OCI-LY1 (cell line): ENCODE results near the gene MXI1.

Experiments used
- H2AFZ ChIP-seq: fragments of 200-600 bp; sonication (generic), shearing (Covaris generic); 2 replicates; pipeline ENCODE4 v1.6.0; 2014; ENCODE audit warnings: antibody characterized with exemption, mild to moderate bottlenecking, low read length
- H3F3A ChIP-seq: fragments of 200-600 bp; sonication (generic), shearing (Covaris generic); 2 replicates; pipeline ENCODE4 v1.6.0; 2014; ENCODE audit warnings: mild to moderate bottlenecking, antibody characterized with exemption, low read length, moderate library complexity; ENCODE audit not compliant: insufficient read depth
- H3K27ac ChIP-seq: fragments of 200-600 bp; sonication (generic); 2 replicates; pipeline ENCODE4 v1.5.1; 2014; ENCODE audit warnings: low read length, mixed run types, mild to moderate bottlenecking, low read depth; ENCODE audit not compliant: poor library complexity, severe bottlenecking
- H3K27me3 ChIP-seq: fragments of 200-600 bp; sonication (generic); 2 replicates; pipeline ENCODE4 v1.6.0; 2014; ENCODE audit warnings: antibody characterized with exemption, mild to moderate bottlenecking, low read length, moderate library complexity; ENCODE audit not compliant: insufficient read depth
- H3K36me3 ChIP-seq: fragments of 200-600 bp; sonication (generic); 2 replicates; pipeline ENCODE4 v1.6.1; 2014; ENCODE audit warnings: mild to moderate bottlenecking, antibody characterized with exemption, low read length, moderate library complexity, mixed read lengths; ENCODE audit not compliant: insufficient read depth
- H3K4me1 ChIP-seq: fragments of 200-600 bp; sonication (generic); 2 replicates; pipeline ENCODE4 v1.5.1; 2014; ENCODE audit warnings: mild to moderate bottlenecking, low read length, moderate library complexity; ENCODE audit not compliant: insufficient read depth, severe bottlenecking
- H3K4me2 ChIP-seq: fragments of 200-600 bp; sonication (generic), shearing (Covaris generic); 2 replicates; pipeline ENCODE4 v1.6.1; 2014; ENCODE audit warnings: low read length
- H3K4me3 ChIP-seq: fragments of 200-600 bp; sonication (generic); 2 replicates; pipeline ENCODE4 v1.5.1; 2014; ENCODE audit warnings: low read length, low read depth, mild to moderate bottlenecking, mixed read lengths; ENCODE audit not compliant: poor library complexity, severe bottlenecking
- H3K79me2 ChIP-seq: fragments of 200-600 bp; shearing (Covaris generic); 2 replicates; pipeline ENCODE4 v1.6.1; 2016; ENCODE audit warnings: mixed run types, low read length, mixed read lengths; ENCODE audit not compliant: insufficient read depth
- H3K9ac ChIP-seq: fragments of 200-600 bp; sonication (generic), shearing (Covaris generic); 2 replicates; pipeline ENCODE4 v1.6.1; 2014; ENCODE audit warnings: mild to moderate bottlenecking, low read length, mixed read lengths
- H3K9me2 ChIP-seq: fragments of 200-600 bp; sonication (generic), shearing (Covaris generic); 2 replicates; pipeline ENCODE4 v1.6.1; 2014; ENCODE audit warnings: low read depth, mild to moderate bottlenecking, low read length, mixed read lengths
- H3K9me3 ChIP-seq: fragments of 200-600 bp; shearing (Covaris generic); 2 replicates; pipeline ENCODE4 v1.6.1; 2014; ENCODE audit warnings: low read length, mixed read lengths
- H4K20me1 ChIP-seq: fragments of 200-600 bp; sonication (generic), shearing (Covaris generic); 2 replicates; pipeline ENCODE4 v1.6.0; 2016; ENCODE audit warnings: mild to moderate bottlenecking, low read length; ENCODE audit not compliant: insufficient read depth
- EZH2 ChIP-seq: fragments of 200-600 bp; sonication (generic), shearing (Covaris generic); IDR thresholded peaks from 2 replicates; pipeline ENCODE4 v1.8.0; 2017; ENCODE audit warnings: borderline replicate concordance, mixed run types, mild to moderate bottlenecking, antibody characterized with exemption, low read length, moderate library complexity, mixed read lengths
- TF ChIP-seq, protein P1 (sequence below): fragments of 200-600 bp; sonication (generic), shearing (Covaris generic); IDR thresholded peaks from 2 replicates; pipeline ENCODE4 v1.5.1; 2017; ENCODE audit warnings: mild to moderate bottlenecking, antibody characterized with exemption, low read length, moderate library complexity, mixed read lengths

The MXI1 gene

GRCh38 chr10:110324805-110325280 is 117.4 kb downstream of the MXI1 start:
- Histone ChIP-seq H3K4me3 (no peak overlapping the region), H3K4me2 (no peak overlapping the region), H3K9me3 (no peaks in the 10 kb centered on the region), H3K9ac (no peak overlapping the region), H3K4me1 (no peaks in the 10 kb centered on the region), H3K27ac (no peak overlapping the region), H3K79me2 (no peaks in the 10 kb centered on the region), H3K27me3 (no peaks in the 10 kb centered on the region), H3K36me3 (no peaks in the 10 kb centered on the region; the same call in 1 of the 2 replicates), H3K9me2 (no peaks in the 10 kb centered on the region), H4K20me1 (no peaks in the 10 kb centered on the region), H2AFZ (no peak overlapping the region), H3F3A (no peaks in the 10 kb centered on the region)
- TF ChIP-seq, protein P1, sequence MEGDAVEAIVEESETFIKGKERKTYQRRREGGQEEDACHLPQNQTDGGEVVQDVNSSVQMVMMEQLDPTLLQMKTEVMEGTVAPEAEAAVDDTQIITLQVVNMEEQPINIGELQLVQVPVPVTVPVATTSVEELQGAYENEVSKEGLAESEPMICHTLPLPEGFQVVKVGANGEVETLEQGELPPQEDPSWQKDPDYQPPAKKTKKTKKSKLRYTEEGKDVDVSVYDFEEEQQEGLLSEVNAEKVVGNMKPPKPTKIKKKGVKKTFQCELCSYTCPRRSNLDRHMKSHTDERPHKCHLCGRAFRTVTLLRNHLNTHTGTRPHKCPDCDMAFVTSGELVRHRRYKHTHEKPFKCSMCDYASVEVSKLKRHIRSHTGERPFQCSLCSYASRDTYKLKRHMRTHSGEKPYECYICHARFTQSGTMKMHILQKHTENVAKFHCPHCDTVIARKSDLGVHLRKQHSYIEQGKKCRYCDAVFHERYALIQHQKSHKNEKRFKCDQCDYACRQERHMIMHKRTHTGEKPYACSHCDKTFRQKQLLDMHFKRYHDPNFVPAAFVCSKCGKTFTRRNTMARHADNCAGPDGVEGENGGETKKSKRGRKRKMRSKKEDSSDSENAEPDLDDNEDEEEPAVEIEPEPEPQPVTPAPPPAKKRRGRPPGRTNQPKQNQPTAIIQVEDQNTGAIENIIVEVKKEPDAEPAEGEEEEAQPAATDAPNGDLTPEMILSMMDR: no peak
- TF ChIP-seq EZH2: no peak

DNA sequence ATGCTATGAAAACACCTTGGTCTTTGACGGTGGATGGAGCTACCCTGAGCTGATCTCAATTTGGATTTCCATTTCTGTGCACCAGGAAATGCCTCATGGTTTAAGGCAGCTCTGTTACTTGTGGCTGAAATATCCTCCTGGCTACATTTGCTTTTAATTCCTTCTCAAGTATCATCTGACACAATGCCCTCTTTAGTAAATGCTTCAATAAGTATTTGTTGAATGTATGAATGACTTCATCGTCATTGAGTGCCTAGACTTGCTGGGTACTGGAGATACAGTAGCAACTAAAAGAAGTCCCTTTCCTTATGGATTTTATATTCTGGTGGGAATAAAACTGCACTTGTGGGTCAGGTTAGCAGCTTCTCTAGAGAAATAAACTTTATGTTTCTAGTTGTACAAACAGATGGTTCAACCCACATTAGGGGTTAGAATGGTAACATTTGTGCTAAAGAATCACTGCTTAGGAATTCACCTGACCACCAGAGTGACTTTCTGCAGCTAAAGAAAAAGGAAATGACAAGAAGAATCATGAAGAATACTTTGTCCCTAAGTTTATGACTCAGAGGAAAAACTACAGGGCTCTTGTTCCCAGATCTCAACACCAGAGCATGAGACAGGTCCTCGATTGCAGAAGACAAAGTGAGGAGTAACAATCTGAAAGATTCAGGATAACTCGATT is 119.1 kb downstream of the MXI1 start:
- Histone ChIP-seq H3K9ac (no peak overlapping the region), H3K4me2 (no peak overlapping the region), H3K9me3 (no peaks in the 10 kb centered on the region), H3K79me2 (no peaks in the 10 kb centered on the region), H3K9me2 (no peaks in the 10 kb centered on the region), H2AFZ (no peak overlapping the region), H4K20me1 (no peaks in the 10 kb centered on the region), H3K36me3 (no peaks in the 10 kb centered on the region; the same call in 1 of the 2 replicates), H3K4me3 (no peak overlapping the region), H3K4me1 (no peaks in the 10 kb centered on the region), H3K27ac (no peak overlapping the region), H3K27me3 (no peaks in the 10 kb centered on the region), H3F3A (no peaks in the 10 kb centered on the region)
- TF ChIP-seq, protein P1: no peak
- TF ChIP-seq EZH2: no peak

GRCh38 chr10:110327262-110327914 is 120.0 kb downstream of the MXI1 start:
- no peak overlapping the region for H2AFZ ChIP-seq
- TF ChIP-seq, protein P1: no peak
- no peak for TF ChIP-seq EZH2
- H3K9me3 ChIP-seq: no peaks in the 10 kb centered on the region
- H3K79me2 ChIP-seq: no peaks in the 10 kb centered on the region
- H3K27me3 ChIP-seq: no peaks in the 10 kb centered on the region
- no peaks in the 10 kb centered on the region for H3K4me1 ChIP-seq
- no peak overlapping the region for H3K4me3 ChIP-seq
- no peak overlapping the region for H3K9ac ChIP-seq
- no peak overlapping the region for H3K27ac ChIP-seq
- no peaks in the 10 kb centered on the region for H3K9me2 ChIP-seq
- H3K4me2 ChIP-seq: no peak overlapping the region
- no peaks in the 10 kb centered on the region for H4K20me1 ChIP-seq
- no peaks in the 10 kb centered on the region for H3F3A ChIP-seq
- H3K36me3 ChIP-seq: no peaks in the 10 kb centered on the region; the same call in 1 of the 2 replicates
